GM18505 (cell line): ENCODE measurements around the gene LRFN2.

Source experiments
- ATAC-seq: cut with Tn5 transposase; IDR thresholded peaks from one replicate; pipeline ENCODE4 v1.9.1; 2021; ENCODE audit not compliant: unreplicated experiment
- POLR2A ChIP-seq: IDR thresholded peaks from 4 replicates; pipeline ENCODE4 v1.6.1; 2011; ENCODE audit warnings: borderline replicate concordance; ENCODE audit not compliant: insufficient read depth, insufficient read length; ENCODE audit errors: extremely low read depth

Gene LRFN2

GRCh38 chr6:40341726-40342125, 245.4 kb downstream of the LRFN2 start:
- ATAC-seq = no peak
- TF ChIP-seq POLR2A = no peak
